ENCODE measurements around the gene EEIG2.

Gene EEIG2

DNA sequence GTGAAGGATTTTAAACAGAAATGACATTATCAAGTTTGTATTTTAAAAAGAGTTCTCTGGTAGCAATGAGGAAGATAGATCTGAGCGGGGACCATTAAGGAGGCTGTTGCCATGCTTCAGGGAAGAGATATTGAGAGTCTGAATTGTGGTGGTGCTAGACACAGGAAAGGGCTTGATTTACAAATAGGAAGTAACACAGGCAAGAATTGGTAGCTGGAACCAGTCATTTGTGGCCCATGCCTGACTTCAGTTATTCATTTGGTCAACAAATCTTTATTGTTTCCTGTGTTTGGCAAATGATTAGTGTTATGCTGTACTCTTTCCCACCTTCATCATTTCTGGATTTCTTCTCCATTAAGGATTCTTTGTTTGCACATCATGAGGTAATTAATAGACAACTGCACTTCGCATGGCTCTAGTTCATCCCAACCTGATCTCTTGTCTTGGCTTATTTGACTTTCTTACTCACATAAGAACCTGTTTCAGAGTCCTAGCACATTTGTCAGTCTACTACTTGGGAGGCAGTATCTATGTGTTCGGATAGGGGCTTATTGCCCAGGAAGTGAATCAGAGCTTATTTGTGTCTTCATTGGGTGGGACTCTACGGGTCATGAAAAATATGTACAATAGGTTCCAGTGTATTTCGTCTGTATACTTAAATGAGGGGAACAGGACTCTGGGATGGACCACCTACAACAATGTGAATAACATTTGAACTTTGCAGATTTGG lies 32.3 kb downstream of the EEIG2 start:
- TF ChIP-seq, protein P1, sequence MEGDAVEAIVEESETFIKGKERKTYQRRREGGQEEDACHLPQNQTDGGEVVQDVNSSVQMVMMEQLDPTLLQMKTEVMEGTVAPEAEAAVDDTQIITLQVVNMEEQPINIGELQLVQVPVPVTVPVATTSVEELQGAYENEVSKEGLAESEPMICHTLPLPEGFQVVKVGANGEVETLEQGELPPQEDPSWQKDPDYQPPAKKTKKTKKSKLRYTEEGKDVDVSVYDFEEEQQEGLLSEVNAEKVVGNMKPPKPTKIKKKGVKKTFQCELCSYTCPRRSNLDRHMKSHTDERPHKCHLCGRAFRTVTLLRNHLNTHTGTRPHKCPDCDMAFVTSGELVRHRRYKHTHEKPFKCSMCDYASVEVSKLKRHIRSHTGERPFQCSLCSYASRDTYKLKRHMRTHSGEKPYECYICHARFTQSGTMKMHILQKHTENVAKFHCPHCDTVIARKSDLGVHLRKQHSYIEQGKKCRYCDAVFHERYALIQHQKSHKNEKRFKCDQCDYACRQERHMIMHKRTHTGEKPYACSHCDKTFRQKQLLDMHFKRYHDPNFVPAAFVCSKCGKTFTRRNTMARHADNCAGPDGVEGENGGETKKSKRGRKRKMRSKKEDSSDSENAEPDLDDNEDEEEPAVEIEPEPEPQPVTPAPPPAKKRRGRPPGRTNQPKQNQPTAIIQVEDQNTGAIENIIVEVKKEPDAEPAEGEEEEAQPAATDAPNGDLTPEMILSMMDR (IDR thresholded peaks at IDR 0.05; ENCODE audit: low read depth, low read length, missing control alignments): no peak
- no peak for DNase-seq (ENCODE audit: low read depth)
- no peak overlapping the region for H3K4me3 ChIP-seq (ENCODE audit: low read depth, low read length)

DNA sequence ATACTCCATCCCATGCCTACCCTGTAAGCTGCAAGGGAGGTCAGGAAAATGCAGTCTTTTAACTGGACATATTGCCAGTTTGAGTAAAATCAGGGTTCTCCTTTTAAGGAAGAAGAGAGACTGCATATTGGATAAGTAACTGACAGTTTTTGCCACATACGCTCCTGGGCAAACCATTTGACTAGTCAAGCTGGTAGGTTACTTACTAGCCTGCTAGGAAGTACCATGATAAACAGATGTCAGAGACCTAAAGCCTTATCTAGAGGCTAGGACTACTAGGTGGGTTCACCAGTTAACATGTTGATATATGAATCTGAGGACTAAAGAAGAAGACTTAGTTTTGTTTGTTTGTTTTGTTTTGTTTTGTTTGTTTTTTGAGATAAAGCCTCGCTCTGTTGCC lies 33.5 kb downstream of the EEIG2 start:
- no peak overlapping the region for H3K4me3 ChIP-seq (ENCODE audit: low read depth, low read length)
- TF ChIP-seq, protein P1 (IDR thresholded peaks at IDR 0.05; ENCODE audit: low read depth, low read length, missing control alignments): no peak

DNA sequence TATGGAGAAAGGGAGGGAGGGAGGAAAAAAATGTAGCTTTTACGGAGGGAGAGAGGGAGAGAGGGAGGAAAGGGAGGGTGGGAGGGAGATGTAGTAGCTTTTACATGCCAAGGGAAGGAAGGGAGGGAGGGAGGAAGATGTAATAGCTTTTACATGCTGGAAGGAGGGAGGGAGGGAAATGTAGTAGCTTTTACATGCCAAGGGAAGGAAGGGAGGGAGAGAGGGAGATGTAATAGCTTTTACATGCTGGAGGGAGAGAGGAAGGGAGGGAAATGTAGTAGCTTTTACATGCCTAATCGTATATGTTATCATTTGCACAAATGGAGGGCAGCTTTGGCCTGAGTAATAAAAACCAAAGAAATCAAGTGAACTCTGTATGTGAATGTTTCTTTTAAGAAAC lies 35.6 kb downstream of the EEIG2 start:
- no peak for DNase-seq (ENCODE audit: low read depth)
- H3K4me3 ChIP-seq (ENCODE audit: low read depth, low read length): no peak overlapping the region

More for the DNA sequence above, 33.5 kb downstream of the EEIG2 start:
- no peak for DNase-seq (ENCODE audit: low read depth)

DNA sequence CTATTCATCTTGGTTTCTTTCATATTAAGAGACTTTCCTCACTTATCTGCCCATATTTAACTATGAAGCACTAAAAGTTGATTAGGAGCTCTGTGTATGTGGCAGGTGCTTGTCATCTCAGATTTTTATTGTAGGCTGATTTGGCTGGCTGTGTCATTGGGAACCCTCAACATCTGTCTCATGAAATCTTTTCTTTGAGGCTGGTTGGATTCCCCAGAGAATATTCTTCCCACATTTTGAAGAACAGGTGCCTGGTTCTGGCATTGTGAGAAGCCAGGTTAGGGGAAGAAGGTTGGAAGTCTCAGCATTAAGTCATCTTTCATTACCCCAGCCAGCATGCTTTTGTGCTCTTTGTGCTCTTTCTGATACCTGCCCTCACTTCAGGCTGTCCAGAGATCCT lies 37.1 kb downstream of the EEIG2 start:
- TF ChIP-seq, protein P1 (IDR thresholded peaks at IDR 0.05; ENCODE audit: low read depth, low read length, missing control alignments): no peak
- H3K4me3 ChIP-seq (ENCODE audit: low read depth, low read length): no peak overlapping the region
- no peak for DNase-seq (ENCODE audit: low read depth)

More for the DNA sequence above, 35.6 kb downstream of the EEIG2 start:
- TF ChIP-seq, protein P1 (IDR thresholded peaks at IDR 0.05; ENCODE audit: low read depth, low read length, missing control alignments): no peak

DNA sequence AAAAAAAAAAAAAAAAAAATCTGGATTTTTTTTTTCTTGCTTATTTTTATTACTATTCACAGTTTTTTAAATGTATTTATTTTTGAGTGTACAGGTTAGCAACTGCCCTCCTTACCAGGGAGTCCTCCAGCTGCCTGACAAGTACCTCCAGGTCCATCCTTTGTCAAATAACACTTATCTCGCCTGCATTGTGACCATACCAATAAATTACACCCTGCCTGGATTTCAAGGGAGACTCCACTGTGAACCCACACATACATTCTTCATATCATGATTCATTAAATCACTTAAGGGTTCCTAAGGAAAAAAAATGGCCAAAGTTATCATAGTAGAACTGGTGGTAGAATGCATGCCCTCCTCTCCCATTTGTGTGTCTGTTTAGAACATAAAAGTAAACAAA lies 38.4 kb downstream of the EEIG2 start:
- DNase-seq (ENCODE audit: low read depth): no peak
- TF ChIP-seq, protein P1 (IDR thresholded peaks at IDR 0.05; ENCODE audit: low read depth, low read length, missing control alignments): no peak
- H3K4me3 ChIP-seq (ENCODE audit: low read depth, low read length): no peak overlapping the region

DNA sequence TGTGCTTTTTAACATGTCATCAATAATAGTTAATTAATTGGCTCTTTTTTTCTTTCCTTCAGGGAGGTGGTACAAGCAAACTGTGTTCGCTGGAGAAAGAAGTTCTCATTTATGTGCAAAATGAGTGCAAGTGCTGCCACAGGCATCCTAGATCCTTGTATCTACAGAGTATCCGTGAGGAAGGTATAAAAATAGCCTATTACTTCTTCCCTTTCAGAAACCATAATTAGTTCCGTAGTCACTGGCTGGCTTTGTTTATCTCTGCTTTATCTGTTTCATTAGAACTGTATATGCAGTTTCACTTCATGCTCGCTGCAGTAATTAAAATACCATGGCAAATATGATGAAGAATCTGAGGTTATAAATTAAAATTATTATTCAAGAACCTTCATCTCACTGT lies 40.6 kb downstream of the EEIG2 start:
- DNase-seq (ENCODE audit: low read depth): no peak
- TF ChIP-seq, protein P1 (IDR thresholded peaks at IDR 0.05; ENCODE audit: low read depth, low read length, missing control alignments): no peak

More for the DNA sequence above, 40.6 kb downstream of the EEIG2 start:
- no peak overlapping the region for H3K4me3 ChIP-seq (ENCODE audit: low read depth, low read length)

Data from GM12864 (cell line).